ENCODE data around the gene ERGIC3.

Gene ERGIC3

GRCh38 chr20:35561671-35562070 lies 19.8 kb downstream of the ERGIC3 start:
- no peak for DNase-seq (ENCODE audit: low read depth in 2 of 2)

GRCh38 chr20:35562541-35563110 lies 20.7 kb downstream of the ERGIC3 start:
- no peak for DNase-seq (ENCODE audit: low read depth in 2 of 2)

DNA sequence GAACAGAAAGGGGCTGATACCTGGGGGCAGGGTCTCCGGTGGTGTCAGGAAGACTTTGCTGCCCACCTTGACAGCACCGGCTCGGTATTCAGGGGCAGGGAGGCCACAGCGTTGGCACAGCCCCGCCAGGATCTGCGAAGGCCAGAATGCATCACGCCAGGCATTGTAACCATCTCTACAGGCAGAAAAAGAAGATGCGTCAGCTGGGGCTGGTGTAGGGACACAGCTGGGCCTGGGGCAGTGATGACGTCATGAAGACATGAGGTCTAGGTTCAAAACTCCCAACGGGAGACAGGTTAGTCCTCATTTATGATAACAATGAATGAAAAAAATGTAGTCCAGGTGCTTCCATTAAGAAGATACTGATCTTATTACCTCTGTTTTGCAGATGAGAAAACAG lies 22.0 kb downstream of the ERGIC3 start:
- no peak for DNase-seq (ENCODE audit: low read depth in 2 of 2)

- no peak for DNase-seq (ENCODE audit: low read depth in 2 of 2)
Observed at GRCh38 chr20:35564905-35565304, 23.0 kb downstream of the ERGIC3 start.

GRCh38 chr20:35568645-35569044 lies 26.8 kb downstream of the ERGIC3 start:
- no peak for DNase-seq (ENCODE audit: low read depth in 2 of 2)

DNA sequence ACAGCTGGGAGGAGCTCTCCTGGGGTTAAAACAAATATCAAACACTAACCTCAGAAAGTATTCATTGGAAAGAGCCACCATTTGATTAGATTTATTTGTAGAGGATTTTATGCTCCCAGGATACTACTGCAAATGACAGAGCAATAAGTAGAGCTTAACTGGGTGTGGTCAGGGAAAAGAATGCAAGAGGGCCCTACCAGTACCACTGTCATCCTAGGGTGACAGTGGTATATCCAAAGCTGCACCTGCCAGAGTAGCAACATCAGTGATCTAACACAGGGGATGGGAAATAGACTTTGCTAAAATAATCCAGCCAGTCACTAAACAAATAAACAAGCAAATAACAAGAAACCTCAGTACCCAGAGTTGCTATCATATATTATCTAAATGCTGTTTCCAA lies 29.7 kb downstream of the ERGIC3 start:
- DNase-seq (ENCODE audit: low read depth in 2 of 2): no peak

DNA sequence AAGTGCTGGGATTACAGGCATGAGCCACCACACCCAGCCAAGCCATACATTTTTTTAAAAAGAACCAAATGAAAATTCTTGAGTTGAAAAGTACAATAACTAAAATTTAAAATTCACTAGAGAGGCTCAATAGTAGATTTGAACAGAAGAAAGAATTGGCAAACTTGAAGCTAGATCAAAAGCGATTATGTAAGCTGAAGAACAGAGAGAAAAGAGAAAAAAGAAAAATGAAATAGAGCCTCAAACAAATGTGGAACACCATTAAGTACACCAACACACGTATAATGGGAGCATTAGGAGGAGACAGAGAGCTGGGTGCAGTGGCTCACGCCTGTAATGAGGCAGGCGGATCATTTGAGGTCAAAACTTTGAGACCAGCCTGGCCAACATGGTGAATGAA lies 31.0 kb downstream of the ERGIC3 start:
- DNase-seq (ENCODE audit: low read depth in 2 of 2): no peak

DNA sequence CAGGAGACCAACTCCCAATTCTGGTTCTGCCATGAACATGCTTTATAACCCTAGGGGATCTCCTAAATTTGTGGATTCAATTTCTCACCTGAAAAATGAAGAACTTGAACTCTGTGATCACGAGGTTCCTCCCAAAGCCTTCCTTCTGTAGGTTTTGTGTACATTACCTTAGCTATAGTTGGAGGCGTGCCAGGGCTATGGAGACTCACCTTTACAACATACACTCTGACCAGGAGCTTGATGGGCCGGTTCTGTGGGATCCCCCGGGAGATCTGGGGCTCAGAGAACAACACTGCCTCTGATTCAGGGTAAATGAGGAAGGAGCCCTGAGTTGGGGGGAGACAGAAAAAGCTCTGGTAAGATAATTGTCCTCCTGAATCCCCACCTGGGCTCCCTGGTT lies 34.1 kb downstream of the ERGIC3 start:
- no peak for DNase-seq (ENCODE audit: low read depth in 2 of 2)

- no peak for DNase-seq (ENCODE audit: low read depth in 2 of 2)
Observed at GRCh38 chr20:35576816-35577215, 34.9 kb downstream of the ERGIC3 start.

GRCh38 chr20:35578469-35578868 lies 36.6 kb downstream of the ERGIC3 start:
- no peak for DNase-seq (ENCODE audit: low read depth in 2 of 2)

DNA sequence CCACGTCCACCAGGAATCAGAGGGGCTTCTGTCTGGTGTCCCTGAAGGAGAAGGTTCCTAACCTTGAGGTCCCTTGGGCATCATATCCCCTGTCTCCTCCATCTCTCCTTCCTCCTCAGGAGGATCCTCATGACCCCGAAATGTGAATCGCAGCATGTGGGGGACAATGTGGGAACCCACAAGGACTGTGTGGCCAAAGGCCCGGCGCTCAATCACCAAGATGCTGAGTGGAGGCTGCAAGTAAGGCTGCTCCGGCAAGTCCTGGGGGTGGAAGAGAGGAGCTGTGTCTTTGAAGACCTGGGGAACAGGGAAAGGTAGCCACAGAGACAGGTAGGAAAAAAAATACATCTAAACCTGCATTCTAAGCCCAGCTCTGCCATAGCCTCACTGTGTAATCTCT lies 37.3 kb downstream of the ERGIC3 start:
- no peak for DNase-seq (ENCODE audit: low read depth in 2 of 2)

GRCh38 chr20:35582131-35582530 lies 40.3 kb downstream of the ERGIC3 start:
- DNase-seq (ENCODE audit: low read depth in 2 of 2): no peak

GRCh38 chr20:35582741-35583404 lies 41.0 kb downstream of the ERGIC3 start:
- no peak for DNase-seq (ENCODE audit: low read depth in 2 of 2)

GRCh38 chr20:35583636-35584560 lies 42.0 kb downstream of the ERGIC3 start:
- DNase-seq (ENCODE audit: low read depth in 2 of 2): no peak

- no peak for DNase-seq (ENCODE audit: low read depth in 2 of 2)
Observed at GRCh38 chr20:35586751-35587425, 45.0 kb downstream of the ERGIC3 start.

DNA sequence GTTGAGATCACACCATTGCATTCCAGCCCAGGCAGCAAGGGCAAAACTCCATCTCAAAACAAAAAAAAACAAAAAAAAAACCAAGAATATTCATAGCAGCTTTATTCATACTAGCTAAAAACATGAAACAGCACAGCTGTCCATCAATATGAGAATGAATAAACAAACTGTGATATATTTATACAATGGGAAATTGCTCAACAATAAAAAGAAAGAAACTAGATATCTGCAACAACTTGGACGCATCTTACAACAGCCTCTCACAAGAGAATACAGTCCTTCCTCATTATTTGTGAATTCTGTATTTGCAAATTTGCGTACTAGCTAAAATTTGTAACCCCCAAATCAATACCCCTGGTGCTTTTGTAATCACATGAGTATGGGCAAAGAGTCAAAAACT lies 45.6 kb downstream of the ERGIC3 start:
- no peak for DNase-seq (ENCODE audit: low read depth in 2 of 2)

DNA sequence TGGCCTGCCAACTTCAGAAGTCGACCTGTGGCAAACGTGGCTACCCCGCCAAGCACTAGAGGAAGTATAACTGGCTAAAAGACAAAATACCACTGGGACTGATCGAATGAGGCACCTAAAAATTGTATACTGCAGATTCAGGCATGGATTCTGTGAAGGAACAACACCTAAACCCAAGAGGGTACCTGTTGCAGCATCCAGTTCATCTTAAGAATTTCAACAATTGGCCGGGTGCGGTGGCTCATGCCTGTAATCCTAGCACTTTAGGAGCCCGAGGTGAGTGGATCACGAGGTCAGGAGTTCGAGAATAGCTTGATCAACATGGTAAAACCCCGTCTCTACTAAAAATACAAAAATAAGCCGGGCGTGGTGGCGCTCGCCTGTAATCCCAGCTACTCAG lies 46.5 kb downstream of the ERGIC3 start:
- DNase-seq (ENCODE audit: low read depth in 2 of 2): no peak

GRCh38 chr20:35592339-35592974 lies 50.6 kb downstream of the ERGIC3 start:
- DNase-seq (ENCODE audit: low read depth in 2 of 2): no peak

DNA sequence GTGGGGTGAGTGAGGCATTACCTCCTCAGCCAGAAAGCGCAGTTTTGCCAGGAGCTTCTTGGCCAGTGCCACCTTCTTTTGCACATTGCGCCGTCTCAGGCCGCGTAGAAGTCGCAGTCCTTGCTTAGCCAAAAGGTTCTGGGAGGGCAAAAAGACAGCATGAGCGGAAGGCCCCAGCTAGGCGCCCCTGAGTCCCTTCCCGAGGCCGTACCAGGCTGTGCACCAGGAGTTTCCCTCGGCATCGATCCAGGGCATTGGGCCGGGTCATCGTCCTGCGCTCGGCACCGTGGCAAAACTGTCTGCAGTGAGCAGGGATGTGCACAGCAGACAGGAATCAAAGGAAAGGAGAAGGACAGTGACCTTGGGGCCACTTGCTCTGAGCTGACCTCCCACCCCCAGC lies 53.6 kb downstream of the ERGIC3 start:
- DNase-seq (ENCODE audit: low read depth in 2 of 2): no peak

- no peak for DNase-seq (ENCODE audit: low read depth in 2 of 2)
Observed at GRCh38 chr20:35595901-35596300, 54.0 kb downstream of the ERGIC3 start.

- DNase-seq (ENCODE audit: low read depth in 2 of 2): no peak
Observed at GRCh38 chr20:35597186-35597585, 55.3 kb downstream of the ERGIC3 start.

DNA sequence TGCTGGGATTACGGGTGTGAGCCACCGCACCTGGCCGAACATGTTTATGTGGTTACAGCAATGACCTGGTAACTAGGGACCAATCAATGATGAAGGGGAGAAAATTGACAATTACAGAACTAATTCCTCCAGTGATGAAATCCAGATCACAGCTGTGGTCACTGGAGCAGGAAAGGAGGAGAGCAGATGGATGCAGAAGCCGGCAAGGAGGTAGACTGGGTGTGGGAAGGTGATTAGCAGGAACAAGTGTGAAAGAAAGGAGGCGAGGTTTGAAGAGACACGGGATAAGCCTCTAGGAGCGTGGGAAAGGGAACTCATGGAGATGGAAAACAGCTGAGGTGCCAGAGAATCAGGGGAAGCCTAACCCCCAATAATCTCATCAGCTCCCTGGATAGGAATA lies 56.6 kb downstream of the ERGIC3 start:
- no peak for DNase-seq (ENCODE audit: low read depth in 2 of 2)
